ENCODE measurements around the gene KIF21A.

DNA sequence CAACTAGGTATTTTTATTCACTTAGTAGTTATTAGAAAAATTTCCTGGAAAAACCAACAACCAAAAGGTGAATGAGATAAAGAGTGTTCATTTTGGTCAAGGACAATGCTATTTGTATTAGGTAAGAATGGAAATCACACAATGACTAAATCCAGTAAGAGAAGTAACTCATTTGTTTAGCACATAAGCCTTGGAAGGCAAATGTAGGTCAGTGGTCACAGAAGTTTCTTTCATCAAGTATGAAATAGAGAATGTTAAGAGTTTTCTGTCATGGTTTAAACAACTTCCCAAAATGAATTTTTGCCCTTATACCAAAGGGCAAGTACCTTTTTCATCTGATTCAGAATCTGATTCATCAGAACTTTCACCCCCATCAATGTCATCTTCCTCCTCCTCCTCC, 101.7 kb downstream of the KIF21A start:
- TF ChIP-seq, protein P1, sequence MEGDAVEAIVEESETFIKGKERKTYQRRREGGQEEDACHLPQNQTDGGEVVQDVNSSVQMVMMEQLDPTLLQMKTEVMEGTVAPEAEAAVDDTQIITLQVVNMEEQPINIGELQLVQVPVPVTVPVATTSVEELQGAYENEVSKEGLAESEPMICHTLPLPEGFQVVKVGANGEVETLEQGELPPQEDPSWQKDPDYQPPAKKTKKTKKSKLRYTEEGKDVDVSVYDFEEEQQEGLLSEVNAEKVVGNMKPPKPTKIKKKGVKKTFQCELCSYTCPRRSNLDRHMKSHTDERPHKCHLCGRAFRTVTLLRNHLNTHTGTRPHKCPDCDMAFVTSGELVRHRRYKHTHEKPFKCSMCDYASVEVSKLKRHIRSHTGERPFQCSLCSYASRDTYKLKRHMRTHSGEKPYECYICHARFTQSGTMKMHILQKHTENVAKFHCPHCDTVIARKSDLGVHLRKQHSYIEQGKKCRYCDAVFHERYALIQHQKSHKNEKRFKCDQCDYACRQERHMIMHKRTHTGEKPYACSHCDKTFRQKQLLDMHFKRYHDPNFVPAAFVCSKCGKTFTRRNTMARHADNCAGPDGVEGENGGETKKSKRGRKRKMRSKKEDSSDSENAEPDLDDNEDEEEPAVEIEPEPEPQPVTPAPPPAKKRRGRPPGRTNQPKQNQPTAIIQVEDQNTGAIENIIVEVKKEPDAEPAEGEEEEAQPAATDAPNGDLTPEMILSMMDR (IDR thresholded peaks at IDR 0.05): no peak
- TF ChIP-seq POLR2A (IDR thresholded peaks at IDR 0.05): no peak
